SU-DHL-6 (cell line): ENCODE measurements around the gene STK31.

Source experiments
- H2AFZ ChIP-seq: fragments of 200-600 bp; sonication (generic); 2 replicates; pipeline ENCODE4 v1.6.1; 2014; ENCODE audit warnings: low read depth, mild to moderate bottlenecking, moderate library complexity, mixed read lengths, antibody characterized with exemption, low read length; ENCODE audit not compliant: severe bottlenecking
- H3F3A ChIP-seq: fragments of 200-600 bp; shearing (Covaris generic); 2 replicates; pipeline ENCODE4 v1.6.0; 2016; ENCODE audit warnings: antibody characterized with exemption, mild to moderate bottlenecking; ENCODE audit not compliant: insufficient read depth
- H3K27ac ChIP-seq: fragments of 200-600 bp; sonication (generic); 2 replicates; pipeline ENCODE4 v1.5.1; 2016; ENCODE audit warnings: low read depth, mild to moderate bottlenecking, low read length, moderate library complexity, mixed read lengths
- H3K27me3 ChIP-seq: fragments of 200-600 bp; sonication (generic), shearing (Covaris generic); 2 replicates; pipeline ENCODE4 v1.6.0; 2014; ENCODE audit warnings: mild to moderate bottlenecking, low read length
- H3K36me3 ChIP-seq: fragments of 200-600 bp; sonication (generic); 2 replicates; pipeline ENCODE4 v1.6.1; 2014; ENCODE audit warnings: mild to moderate bottlenecking, low read length, mixed read lengths
- H3K4me2 ChIP-seq: fragments of 300-600, 200-600 bp; shearing (Covaris generic), sonication (generic); 2 replicates; pipeline ENCODE4 v1.6.0; 2014; ENCODE audit warnings: low read length, low read depth, mild to moderate bottlenecking; ENCODE audit not compliant: poor library complexity, severe bottlenecking
- H3K4me3 ChIP-seq: fragments of 200-600 bp; sonication (generic); 2 replicates; pipeline ENCODE4 v1.5.1; 2014; ENCODE audit warnings: antibody characterized with exemption, low read length, mild to moderate bottlenecking, mixed read lengths; ENCODE audit not compliant: insufficient read depth, poor library complexity, severe bottlenecking
- H3K79me2 ChIP-seq: fragments of 200-600 bp; sonication (generic); 2 replicates; pipeline ENCODE4 v1.6.1; 2014; ENCODE audit warnings: mild to moderate bottlenecking, low read length, moderate library complexity; ENCODE audit not compliant: insufficient read depth
- H3K9ac ChIP-seq: fragments of 200-600 bp; sonication (generic); 2 replicates; pipeline ENCODE4 v1.7.0; 2014; ENCODE audit warnings: mild to moderate bottlenecking, low read length
- H3K9me2 ChIP-seq: fragments of 200-600 bp; sonication (generic); replicated peaks from 2 replicates; pipeline ENCODE4 v1.6.1; 2014; ENCODE audit warnings: low read length; ENCODE audit not compliant: insufficient read depth
- H3K9me3 ChIP-seq: fragments of 200-600 bp; sonication (generic); 2 replicates; pipeline ENCODE4 v1.6.1; 2014; ENCODE audit warnings: low read length, mixed read lengths; ENCODE audit not compliant: insufficient read depth
- H4K20me1 ChIP-seq: fragments of 200-600 bp; sonication (generic); 2 replicates; pipeline ENCODE4 v1.6.1; 2014; ENCODE audit warnings: low read depth, mild to moderate bottlenecking, antibody characterized with exemption, low read length, moderate library complexity, mixed read lengths
- EZH2phosphoT487 ChIP-seq: fragments of 200-600 bp; sonication (generic), shearing (Covaris generic); conservative IDR thresholded peaks from 2 replicates; pipeline ENCODE4 v1.6.1; 2018; ENCODE audit warnings: mild to moderate bottlenecking, antibody characterized with exemption, low read length, moderate library complexity, mixed read lengths
- TF ChIP-seq, protein P1 (sequence below): fragments of 200-600 bp; sonication (generic); IDR thresholded peaks from one replicate; pipeline ENCODE4 v1.5.1; 2017; ENCODE audit warnings: antibody characterized with exemption, mild to moderate bottlenecking, low read length, moderate library complexity; ENCODE audit not compliant: insufficient read depth, poor library complexity, severe bottlenecking

The STK31 gene

DNA sequence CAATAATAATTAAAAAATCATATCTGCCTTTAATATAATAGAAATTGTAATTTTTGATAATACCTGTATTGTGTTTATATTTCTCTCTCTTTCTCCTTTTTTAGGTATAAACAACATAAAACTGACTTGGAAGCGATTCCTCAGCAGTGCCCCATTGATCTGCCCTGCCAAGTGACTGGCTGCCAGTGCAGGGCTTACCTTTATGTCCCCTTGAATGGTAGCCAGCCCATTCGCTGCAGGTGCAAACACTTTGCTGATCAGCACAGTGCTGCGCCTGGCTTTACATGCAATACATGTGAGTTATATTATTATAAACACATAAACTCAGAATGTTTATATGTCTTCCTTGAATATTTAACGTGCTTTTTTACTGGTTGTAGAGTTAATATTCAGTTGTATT, 20.9 kb upstream of the STK31 start:
- Histone ChIP-seq H3K27ac (no peak overlapping the region), H3K4me3 (no peak overlapping the region), H3K9ac (no peak overlapping the region), H3K79me2 (no peaks in the 10 kb centered on the region), H3K36me3 (0 out of 2 replicates have a peak, but pooled peaks cover 5% of the 10 kb centered on the region), H3K27me3 (no peaks in the 10 kb centered on the region), H2AFZ (no peak overlapping the region), H4K20me1 (no peaks in the 10 kb centered on the region), H3K9me2 (no peaks in the 10 kb centered on the region), H3K4me2 (no peak overlapping the region), H3K9me3 (no peaks in the 10 kb centered on the region), H3F3A (no peaks in the 10 kb centered on the region)
- TF ChIP-seq, protein P1, sequence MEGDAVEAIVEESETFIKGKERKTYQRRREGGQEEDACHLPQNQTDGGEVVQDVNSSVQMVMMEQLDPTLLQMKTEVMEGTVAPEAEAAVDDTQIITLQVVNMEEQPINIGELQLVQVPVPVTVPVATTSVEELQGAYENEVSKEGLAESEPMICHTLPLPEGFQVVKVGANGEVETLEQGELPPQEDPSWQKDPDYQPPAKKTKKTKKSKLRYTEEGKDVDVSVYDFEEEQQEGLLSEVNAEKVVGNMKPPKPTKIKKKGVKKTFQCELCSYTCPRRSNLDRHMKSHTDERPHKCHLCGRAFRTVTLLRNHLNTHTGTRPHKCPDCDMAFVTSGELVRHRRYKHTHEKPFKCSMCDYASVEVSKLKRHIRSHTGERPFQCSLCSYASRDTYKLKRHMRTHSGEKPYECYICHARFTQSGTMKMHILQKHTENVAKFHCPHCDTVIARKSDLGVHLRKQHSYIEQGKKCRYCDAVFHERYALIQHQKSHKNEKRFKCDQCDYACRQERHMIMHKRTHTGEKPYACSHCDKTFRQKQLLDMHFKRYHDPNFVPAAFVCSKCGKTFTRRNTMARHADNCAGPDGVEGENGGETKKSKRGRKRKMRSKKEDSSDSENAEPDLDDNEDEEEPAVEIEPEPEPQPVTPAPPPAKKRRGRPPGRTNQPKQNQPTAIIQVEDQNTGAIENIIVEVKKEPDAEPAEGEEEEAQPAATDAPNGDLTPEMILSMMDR, result no peak
- no peak for TF ChIP-seq EZH2phosphoT487

DNA sequence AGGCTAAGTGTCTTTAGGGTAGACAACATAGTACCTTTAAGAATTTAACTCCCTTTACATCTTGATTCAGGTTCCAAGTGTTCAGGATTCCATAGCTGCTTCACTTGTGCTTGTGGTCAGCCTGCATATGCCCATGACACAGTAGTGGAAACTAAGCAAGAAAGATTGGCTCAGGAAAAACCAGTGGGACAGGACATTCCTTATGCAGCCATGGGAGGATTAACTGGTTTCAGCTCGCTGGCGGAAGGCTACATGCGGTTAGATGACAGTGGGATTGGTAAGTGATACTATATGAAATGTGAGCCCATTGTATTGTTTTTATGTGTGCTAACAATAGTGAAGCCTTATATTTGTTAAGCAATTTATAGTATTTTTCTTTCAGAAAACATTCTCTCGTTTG, 18.7 kb upstream of the STK31 start:
- Histone ChIP-seq H3K9me2 (no peaks in the 10 kb centered on the region), H3K9ac (no peak overlapping the region), H3K4me2 (no peak overlapping the region), H3K36me3 (0 out of 2 replicates have a peak, but pooled peaks cover 5% of the 10 kb centered on the region), H3K79me2 (no peaks in the 10 kb centered on the region), H3F3A (no peaks in the 10 kb centered on the region), H3K4me3 (no peak overlapping the region), H3K9me3 (no peaks in the 10 kb centered on the region), H3K27ac (no peak overlapping the region), H3K27me3 (no peaks in the 10 kb centered on the region), H2AFZ (no peak overlapping the region), H4K20me1 (no peaks in the 10 kb centered on the region)
- TF ChIP-seq EZH2phosphoT487, result no peak
- TF ChIP-seq, protein P1, result no peak

DNA sequence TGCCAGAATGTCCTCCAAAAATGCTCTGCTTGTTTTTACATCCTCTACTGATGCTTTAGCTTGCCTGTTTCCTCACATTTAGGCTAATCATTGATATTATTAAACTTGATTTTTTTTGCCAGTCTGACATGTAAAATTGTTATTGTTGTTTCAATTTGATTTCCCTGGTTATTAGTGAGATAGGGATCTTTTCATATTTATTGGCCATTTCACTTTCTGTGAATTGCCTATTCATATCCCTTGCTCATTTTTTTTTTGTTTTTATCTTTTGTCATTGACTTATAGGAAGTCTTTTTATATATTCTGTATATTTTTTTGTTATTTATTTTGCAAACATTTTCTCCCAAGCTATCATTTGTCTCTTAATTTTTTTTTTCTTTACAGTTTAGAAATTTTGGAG, 16.8 kb upstream of the STK31 start:
- no peaks in the 10 kb centered on the region for H3F3A ChIP-seq
- H3K9me2 ChIP-seq, result no peaks in the 10 kb centered on the region
- TF ChIP-seq, protein P1, result no peak
- no peak for TF ChIP-seq EZH2phosphoT487
- no peak overlapping the region for H3K4me3 ChIP-seq
- H3K4me2 ChIP-seq, result no peak overlapping the region
- no peak overlapping the region for H2AFZ ChIP-seq
- no peak overlapping the region for H3K27ac ChIP-seq
- H3K9ac ChIP-seq, result no peak overlapping the region
- no peaks in the 10 kb centered on the region for H4K20me1 ChIP-seq
- H3K36me3 ChIP-seq, result 0 out of 2 replicates have a peak, but pooled peaks cover 5% of the 10 kb centered on the region
- no peaks in the 10 kb centered on the region for H3K79me2 ChIP-seq
- no peaks in the 10 kb centered on the region for H3K27me3 ChIP-seq
- H3K9me3 ChIP-seq, result no peaks in the 10 kb centered on the region
